Measurements from ENCODE around the gene CCDC191. TPM values are rescaled to one million over a fixed set of nuclear protein-coding genes. Genes with fewer than 3 reads are reported as not detected.
A peak's percentile ranks its signal among the peaks of the same experiment; 100 is the strongest.

Gene CCDC191
- polyA plus RNA-seq, 1 donor (not counting 4 experiments of a cell fraction or from before 2014, with no cell fraction given) = 3.6 TPM

GRCh38 chr3:114092151-114093015 is 36.1 kb upstream of the CCDC191 start:
- Histone ChIP-seq H4K20me1 (ENCODE audit: control insufficient read depth, extremely low read depth, insufficient read depth, low read length) (no peaks in the 10 kb centered on the region), H3K27me3 (ENCODE audit: control insufficient read depth, extremely low read depth, insufficient read depth, low read length) (no peaks in the 10 kb centered on the region), H3K79me2 (ENCODE audit: control insufficient read depth, insufficient read depth, low read length) (no peaks in the 10 kb centered on the region), H3K4me2 (ENCODE audit: control insufficient read depth, extremely low read depth, insufficient read depth, low read depth, low read length) (peak overlapping the region; percentile 28), H2AFZ (ENCODE audit: control insufficient read depth, low read length) (peak overlapping the region; percentile 72), H3K27ac (ENCODE audit: control insufficient read depth, insufficient read depth, low read length) (no peak overlapping the region), H3K9me1 (ENCODE audit: control insufficient read depth, extremely low read depth, insufficient read depth, low read length) (no peaks in the 10 kb centered on the region), H3K4me1 (ENCODE audit: control insufficient read depth, extremely low read depth, insufficient read depth, low read length) (no peaks in the 10 kb centered on the region), H3K4me3 (ENCODE audit: control insufficient read depth in 2 of 3, extremely low read depth in 1 of 3, insufficient read depth in 2 of 3, low read depth in 1 of 3, low read length in 3 of 3) (no peak overlapping the region), H3K9me3 (ENCODE audit: control insufficient read depth, low read depth, low read length) (no peaks in the 10 kb centered on the region), H3K9ac (ENCODE audit: control insufficient read depth, extremely low read depth, insufficient read depth, low read length) (no peak overlapping the region), H3K36me3 (ENCODE audit: control insufficient read depth in 2 of 2, extremely low read depth in 1 of 2, insufficient read depth in 2 of 2, low read length in 2 of 2) (peaks cover 2 to 4% of the 10 kb centered on the region in 2 experiments)
- no peak for TF ChIP-seq CTCF (optimal IDR thresholded peaks at IDR 0.05 in 1 of 3, IDR thresholded peaks at IDR 0.05 in 1 of 3, conservative IDR thresholded peaks at IDR 0.05 in 1 of 3; ENCODE audit: extremely low read depth in 1 of 3, insufficient read depth in 2 of 3, low read length in 3 of 3)
- no peak for TF ChIP-seq EZH2 (IDR thresholded peaks at IDR 0.05; ENCODE audit: low read length)
- DNase-seq (ENCODE audit: low read depth, low spot score) (no peak), FAIRE-seq (no peak)
- dilution Hi-C loops (cut with MboI; ENCODE audit: extremely low pct_ligation_motif_present, low sequenced_read_pairs) = no loop called here

DNA sequence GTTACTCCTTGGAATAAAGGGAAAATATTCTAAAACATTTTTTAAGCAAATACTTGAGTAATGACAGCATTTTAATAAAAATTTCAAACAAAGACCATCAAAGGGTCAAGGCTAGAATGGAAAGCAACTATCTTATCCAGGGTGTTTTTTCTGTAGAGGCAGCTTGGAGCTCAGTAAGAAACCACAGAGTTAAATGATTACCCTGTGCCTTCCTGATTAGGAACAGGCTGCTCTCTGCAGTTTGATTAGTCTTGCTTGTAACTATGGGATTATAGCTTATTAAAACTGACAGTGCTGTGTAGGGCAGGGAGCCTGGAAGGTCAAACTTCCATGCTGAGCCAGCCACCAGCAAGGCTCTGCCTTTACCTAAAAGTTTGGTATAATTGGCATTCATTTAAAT is 33.3 kb upstream of the CCDC191 start:
- H3K4me1 ChIP-seq (ENCODE audit: control insufficient read depth, extremely low read depth, insufficient read depth, low read length) = no peaks in the 10 kb centered on the region
- H3K4me3 ChIP-seq (ENCODE audit: control insufficient read depth in 2 of 3, extremely low read depth in 1 of 3, insufficient read depth in 2 of 3, low read depth in 1 of 3, low read length in 3 of 3) = no peak overlapping the region
- H3K9me3 ChIP-seq (ENCODE audit: control insufficient read depth, low read depth, low read length) = no peaks in the 10 kb centered on the region
- peaks cover 5% of the 10 kb centered on the region in 2 experiments for H3K36me3 ChIP-seq (ENCODE audit: control insufficient read depth in 2 of 2, extremely low read depth in 1 of 2, insufficient read depth in 2 of 2, low read length in 2 of 2)
- no peak for TF ChIP-seq EZH2 (IDR thresholded peaks at IDR 0.05; ENCODE audit: low read length)
- no peak for TF ChIP-seq CTCF (optimal IDR thresholded peaks at IDR 0.05 in 1 of 3, IDR thresholded peaks at IDR 0.05 in 1 of 3, conservative IDR thresholded peaks at IDR 0.05 in 1 of 3; ENCODE audit: extremely low read depth in 1 of 3, insufficient read depth in 2 of 3, low read length in 3 of 3)
- H3K9me1 ChIP-seq (ENCODE audit: control insufficient read depth, extremely low read depth, insufficient read depth, low read length) = no peaks in the 10 kb centered on the region
- no peak overlapping the region for H3K27ac ChIP-seq (ENCODE audit: control insufficient read depth, insufficient read depth, low read length)
- dilution Hi-C loops (cut with MboI; ENCODE audit: extremely low pct_ligation_motif_present, low sequenced_read_pairs) = no loop called here
- no peaks in the 10 kb centered on the region for H4K20me1 ChIP-seq (ENCODE audit: control insufficient read depth, extremely low read depth, insufficient read depth, low read length)
- no peaks in the 10 kb centered on the region for H3K79me2 ChIP-seq (ENCODE audit: control insufficient read depth, insufficient read depth, low read length)
- no peak overlapping the region for H3K4me2 ChIP-seq (ENCODE audit: control insufficient read depth, extremely low read depth, insufficient read depth, low read depth, low read length)
- H3K9ac ChIP-seq (ENCODE audit: control insufficient read depth, extremely low read depth, insufficient read depth, low read length) = no peak overlapping the region
- DNase-seq (ENCODE audit: low read depth, low spot score) = no peak
- no peaks in the 10 kb centered on the region for H3K27me3 ChIP-seq (ENCODE audit: control insufficient read depth, extremely low read depth, insufficient read depth, low read length)
- no peak for FAIRE-seq
- no peak overlapping the region for H2AFZ ChIP-seq (ENCODE audit: control insufficient read depth, low read length)

Measured in keratinocyte (primary cell).